ENCODE measurements around the gene PCGF6.

The PCGF6 gene

DNA sequence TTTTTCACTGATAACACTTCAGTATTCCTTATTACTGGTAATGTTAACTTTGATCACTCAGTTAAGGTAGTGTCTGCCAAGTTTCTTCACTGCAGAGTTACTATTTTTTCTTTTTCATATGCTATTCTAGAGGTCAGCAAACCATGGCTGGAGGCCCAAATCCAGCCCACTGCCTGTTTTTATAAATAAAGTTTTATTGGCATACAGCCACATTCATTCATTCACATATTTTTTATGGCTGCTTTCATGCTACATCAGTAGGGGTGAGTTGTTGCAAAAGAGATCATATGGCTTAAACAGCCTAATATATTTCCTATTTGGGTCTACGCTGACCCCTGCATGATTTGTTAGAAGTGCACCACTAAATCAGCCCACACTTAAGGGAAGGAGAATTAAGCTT lies 94.3 kb downstream of the PCGF6 start:
- DNase-seq (ENCODE audit: low spot score) = no peak

DNA sequence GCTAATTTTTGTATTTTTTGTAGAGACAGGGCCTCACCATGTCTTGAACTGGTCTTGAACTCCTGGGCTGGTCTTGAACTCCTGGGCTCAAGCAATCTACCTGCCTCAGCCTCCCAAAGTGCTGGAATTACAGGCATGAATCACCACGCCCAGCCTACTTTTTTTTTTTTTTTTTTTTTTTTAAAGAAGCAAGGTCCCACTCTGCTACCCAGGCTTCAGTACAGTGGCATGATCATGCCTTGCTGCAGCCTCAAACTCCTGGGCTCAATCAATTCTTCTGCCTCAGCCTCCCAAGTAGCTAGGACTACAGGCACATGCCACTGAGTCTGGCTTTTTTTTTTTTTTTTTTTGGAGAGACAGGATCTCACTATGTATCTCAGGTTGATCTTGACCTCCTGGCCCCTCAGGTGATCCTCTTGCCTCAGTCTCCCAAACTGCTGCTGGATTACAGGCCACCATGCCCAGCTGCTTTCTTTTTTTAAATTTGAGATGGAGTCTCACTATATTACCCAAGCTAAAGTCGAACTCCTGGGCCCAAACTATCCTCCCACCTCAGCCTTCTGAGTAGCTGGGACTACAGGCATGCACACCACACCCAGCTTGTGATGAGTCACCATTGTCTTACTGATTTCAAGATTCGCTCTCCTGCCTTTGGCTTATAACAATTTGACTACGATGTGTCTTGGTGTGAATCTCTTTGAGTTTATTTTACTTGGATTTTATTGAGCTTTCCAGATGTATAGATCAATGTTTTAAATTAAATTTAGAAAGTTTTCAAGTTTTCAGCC lies 96.2 kb downstream of the PCGF6 start:
- DNase-seq (ENCODE audit: low spot score) = no peak

DNA sequence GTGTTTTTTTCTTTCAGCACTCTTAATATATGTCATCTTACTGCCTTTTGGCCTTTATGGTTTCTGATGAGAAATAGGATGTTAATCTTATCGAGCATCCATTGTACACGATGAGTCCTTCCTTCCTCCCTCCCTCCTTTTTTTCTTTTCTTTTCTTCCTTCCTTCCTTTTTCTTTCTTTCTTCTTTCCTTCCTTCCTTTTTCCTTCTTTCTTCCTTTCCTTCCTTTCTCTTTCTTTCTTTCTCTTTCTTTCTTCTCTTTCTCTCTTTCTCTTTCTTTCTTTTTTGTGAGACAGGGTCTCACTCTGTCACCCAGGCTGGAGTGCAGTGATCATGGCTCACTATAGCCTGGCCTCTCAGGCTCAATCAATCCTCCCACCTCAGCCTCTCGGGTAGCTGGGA lies 96.8 kb downstream of the PCGF6 start:
- DNase-seq (ENCODE audit: low spot score) = no peak
